GM18861 (cell line): ENCODE data around the gene RAMP3.
"Not testable (repeated sequence)": the region's sequence is repeated elsewhere in the genome, so short reads cannot be mapped to it uniquely, and the experiment has no call there.

ENCODE experiments used
- ATAC-seq: cut with Tn5 transposase; IDR thresholded peaks from one replicate; pipeline ENCODE4 v1.9.1; 2021; ENCODE audit not compliant: unreplicated experiment

Gene RAMP3, protein sequence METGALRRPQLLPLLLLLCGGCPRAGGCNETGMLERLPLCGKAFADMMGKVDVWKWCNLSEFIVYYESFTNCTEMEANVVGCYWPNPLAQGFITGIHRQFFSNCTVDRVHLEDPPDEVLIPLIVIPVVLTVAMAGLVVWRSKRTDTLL

GRCh38 chr7:45157653-45158401 lies at the start of gene RAMP3:
Gene RAMP3 (plus strand): TSS chr7:45157791. CDS start chr7:45157829, 38 bp downstream.
- ATAC-seq: no peak

GRCh38 chr7:45108863-45109262 lies 48.7 kb upstream of the RAMP3 start:
- ATAC-seq: no peak

DNA sequence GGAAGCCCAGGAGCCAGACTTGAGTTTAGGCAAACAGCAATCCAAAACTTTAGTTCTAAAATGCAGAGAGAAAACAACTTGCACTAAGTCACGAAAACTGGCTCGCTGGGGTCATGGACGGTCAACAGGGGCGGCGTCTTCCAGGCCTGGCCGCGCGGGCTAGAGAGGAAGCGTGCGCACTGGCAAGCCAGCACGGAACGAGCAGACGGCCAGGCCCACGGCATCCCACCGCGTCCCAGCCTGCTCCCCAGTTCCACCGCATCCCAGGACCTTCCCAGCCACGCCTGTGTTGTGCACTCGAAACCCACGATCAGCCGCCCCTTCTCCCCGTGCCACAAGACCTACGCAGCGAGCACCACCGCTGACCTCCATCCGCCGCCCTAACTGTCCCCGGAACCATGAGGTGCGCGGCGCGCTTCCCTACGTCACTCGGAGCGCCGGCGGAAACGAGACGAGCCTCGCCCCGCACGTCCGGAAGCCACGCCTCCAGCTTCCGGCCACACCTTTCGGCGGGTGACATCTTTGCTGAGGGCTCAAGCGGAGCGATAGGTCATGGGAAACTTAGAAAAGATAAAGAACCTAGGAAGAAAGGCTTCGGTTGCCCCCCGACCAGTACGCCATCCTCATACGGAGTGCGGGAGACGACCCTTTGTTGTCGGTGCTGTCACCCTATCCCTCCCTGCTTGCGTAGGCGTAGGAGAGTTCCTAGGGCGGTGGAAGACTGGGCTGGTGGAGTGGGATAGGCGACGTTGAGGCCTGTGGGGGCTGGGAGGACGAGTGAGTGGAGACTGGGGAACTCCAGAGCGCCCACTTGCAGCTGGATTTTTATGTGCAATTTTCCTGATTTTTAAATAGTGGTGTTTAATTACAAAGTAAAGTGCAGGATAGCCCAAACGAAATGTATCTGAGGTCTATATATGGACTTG lies 46.0 kb upstream of the RAMP3 start, which contains the start of gene TBRG4:
Gene TBRG4, minus strand, starts transcription at position 400 of the 926 bp plus-strand sequence. CDS start 2,460 bp downstream, outside the sequence.
- peak; percentile 88 for ATAC-seq

DNA sequence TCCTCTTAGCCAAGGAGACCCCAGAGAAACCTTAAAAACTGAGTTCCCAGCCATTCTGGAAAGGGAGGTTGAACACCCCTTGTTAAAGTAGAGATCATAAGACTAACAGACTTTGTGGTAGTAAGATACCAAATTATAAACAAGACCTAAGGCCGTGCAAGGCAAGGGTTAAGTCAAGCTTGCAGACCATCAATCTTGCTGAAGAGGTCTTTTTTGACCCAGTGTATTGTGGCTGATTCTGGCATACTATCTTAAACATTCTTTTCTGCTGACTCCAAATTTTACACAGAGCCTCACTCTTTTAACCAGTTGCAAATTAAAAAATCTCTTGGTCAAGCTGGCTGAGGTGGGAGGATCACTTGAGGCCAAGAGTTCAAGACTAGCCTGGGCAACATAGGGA lies 44.9 kb upstream of the RAMP3 start:
- no peak for ATAC-seq

GRCh38 chr7:45114257-45114656 lies 43.3 kb upstream of the RAMP3 start:
- not testable (repeated sequence) for ATAC-seq

DNA sequence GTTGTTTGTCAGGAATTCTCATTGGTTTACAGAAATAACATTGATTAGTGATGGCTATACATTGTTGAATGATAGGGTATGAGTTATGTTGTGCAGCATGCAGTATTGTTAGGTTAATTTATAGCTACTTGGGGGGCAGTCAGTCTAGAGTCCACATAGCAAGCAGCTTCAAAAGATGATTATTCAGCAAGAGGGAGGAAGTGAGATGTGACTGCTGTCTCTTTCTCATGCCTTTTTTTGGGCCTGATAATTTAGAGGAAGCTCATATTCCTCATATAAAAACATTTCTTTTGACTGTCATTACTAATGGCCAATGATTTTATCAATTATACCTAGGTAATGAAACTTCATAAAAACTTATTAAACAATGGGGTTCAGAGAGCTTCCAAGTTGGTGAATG lies 42.7 kb upstream of the RAMP3 start:
- ATAC-seq: no peak

DNA sequence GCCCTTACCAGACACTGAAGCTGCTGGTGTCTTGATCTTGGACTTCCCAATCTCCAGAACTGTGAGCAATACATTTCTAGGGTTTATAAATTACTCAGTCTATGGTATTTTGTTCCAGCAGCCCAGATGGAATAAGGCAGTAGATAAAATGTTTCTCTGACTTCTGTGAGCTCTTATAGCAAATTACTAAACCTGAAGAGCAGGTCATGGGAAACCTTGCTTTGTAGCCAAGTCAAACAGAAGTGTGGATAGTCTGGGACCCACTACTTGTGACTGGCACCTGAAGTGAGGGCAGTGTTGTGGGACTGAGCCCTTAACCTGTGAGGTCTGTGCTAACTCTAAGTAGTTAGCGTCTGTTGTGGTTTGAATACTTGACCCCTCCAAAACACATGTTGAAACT lies 41.5 kb upstream of the RAMP3 start:
- no peak for ATAC-seq

DNA sequence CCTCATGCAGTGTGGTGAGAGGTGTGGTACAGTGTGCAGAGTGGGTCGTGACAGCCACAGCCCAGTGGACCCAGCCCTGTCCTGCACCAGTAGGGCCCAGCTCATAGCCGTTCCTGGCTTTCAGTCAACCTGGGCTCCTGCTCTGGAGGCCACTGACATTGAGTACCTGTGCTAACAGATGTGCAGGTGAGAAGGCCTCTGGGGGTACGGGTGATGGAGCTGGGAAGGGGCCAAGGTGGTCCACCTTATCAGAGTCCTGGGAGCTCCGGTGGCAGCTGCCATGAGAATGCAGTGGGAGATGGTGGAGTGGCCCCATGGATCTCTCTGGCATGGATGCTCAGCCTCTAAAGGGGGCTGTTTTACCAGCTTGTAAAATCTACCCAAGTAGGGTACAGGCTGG lies 40.0 kb upstream of the RAMP3 start:
- no peak for ATAC-seq

GRCh38 chr7:45118292-45118691 lies 39.3 kb upstream of the RAMP3 start:
- ATAC-seq: no peak

GRCh38 chr7:45118889-45119331 lies 38.7 kb upstream of the RAMP3 start:
- no peak for ATAC-seq

DNA sequence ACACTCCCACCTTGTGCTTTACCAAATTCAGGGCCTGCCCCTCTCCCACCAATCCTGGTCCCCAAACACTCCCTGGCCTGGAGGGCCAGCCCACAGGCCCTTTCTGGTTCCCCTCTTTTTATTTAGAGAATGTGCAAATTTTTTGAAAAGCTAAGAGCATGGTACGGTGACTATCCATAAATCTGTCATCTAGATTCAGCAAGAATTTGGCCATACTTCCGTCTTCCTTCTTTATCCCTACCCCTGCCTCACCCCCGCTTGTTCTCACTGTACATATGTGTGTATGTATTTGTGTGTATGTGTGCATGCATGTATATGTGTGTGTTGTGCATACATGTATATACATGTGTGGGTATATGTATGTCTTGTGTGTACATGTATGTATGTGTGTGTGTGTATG lies 38.0 kb upstream of the RAMP3 start:
- ATAC-seq: no peak

GRCh38 chr7:45122975-45123860 lies 34.4 kb upstream of the RAMP3 start:
- no peak for ATAC-seq

GRCh38 chr7:45123913-45124710 lies 33.5 kb upstream of the RAMP3 start:
- no peak for ATAC-seq

- ATAC-seq: no peak
Observed at GRCh38 chr7:45125193-45125904, 32.2 kb upstream of the RAMP3 start.

DNA sequence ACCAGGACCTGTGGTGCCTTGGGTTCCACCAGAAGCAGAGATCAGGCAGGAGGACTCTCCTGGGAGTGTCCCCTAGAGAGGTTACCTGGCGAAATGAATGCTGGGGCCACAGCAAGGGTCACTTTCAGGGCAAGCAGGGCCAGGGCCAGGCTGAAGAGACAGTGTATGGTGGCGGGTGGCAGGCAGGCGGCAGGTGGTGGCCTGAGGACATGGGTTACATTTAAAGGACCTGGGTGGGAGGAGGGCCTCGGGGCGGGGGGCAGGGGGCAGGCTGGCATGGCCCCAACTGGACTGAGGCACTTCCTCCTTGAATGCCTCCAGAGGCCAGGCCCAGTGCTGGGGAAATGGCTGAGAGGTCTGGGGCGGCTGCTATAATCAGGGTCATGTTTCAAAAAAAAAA lies 31.4 kb upstream of the RAMP3 start:
- ATAC-seq: no peak

- no peak for ATAC-seq
Observed at GRCh38 chr7:45126920-45127319, 30.7 kb upstream of the RAMP3 start.

GRCh38 chr7:45129181-45129800 lies 28.3 kb upstream of the RAMP3 start:
- ATAC-seq: no peak

- no peak for ATAC-seq
Observed at GRCh38 chr7:45129906-45130305, 27.7 kb upstream of the RAMP3 start.

- ATAC-seq: no peak
Observed at GRCh38 chr7:45130910-45131309, 26.7 kb upstream of the RAMP3 start.
